HG03571 (cell line): ENCODE data around the gene GCNT2.
"Not testable (repeated sequence)": the region's sequence is repeated elsewhere in the genome, so short reads cannot be mapped to it uniquely, and the experiment has no call there.

ENCODE experiments used
- ATAC-seq: cut with Tn5 transposase; IDR thresholded peaks from one replicate; pipeline ENCODE4 v1.9.1; 2021; ENCODE audit not compliant: unreplicated experiment

The GCNT2 gene

GRCh38 chr6:10599046-10599445, 77.9 kb downstream of the GCNT2 start:
- ATAC-seq = no peak

DNA sequence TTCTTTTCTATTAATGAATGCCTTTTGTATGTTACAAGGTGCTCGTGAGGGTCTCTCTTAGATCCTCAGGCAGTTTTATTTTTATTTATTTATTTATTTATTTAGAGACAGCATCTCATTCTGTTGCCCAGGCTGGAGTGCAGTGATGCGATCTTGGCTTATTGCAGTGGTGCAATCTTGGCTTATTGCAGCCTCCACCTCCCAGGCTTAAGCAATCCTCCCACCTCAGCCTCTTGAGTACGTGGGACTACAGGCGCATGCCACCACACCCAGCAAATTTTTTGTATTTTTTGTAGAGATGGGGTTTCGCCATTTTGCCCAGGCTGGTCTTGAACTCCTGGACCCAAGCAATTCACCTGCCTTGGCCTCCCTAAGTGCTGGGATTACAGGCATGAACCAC, 79.5 kb downstream of the GCNT2 start:
- ATAC-seq = not testable (repeated sequence)

DNA sequence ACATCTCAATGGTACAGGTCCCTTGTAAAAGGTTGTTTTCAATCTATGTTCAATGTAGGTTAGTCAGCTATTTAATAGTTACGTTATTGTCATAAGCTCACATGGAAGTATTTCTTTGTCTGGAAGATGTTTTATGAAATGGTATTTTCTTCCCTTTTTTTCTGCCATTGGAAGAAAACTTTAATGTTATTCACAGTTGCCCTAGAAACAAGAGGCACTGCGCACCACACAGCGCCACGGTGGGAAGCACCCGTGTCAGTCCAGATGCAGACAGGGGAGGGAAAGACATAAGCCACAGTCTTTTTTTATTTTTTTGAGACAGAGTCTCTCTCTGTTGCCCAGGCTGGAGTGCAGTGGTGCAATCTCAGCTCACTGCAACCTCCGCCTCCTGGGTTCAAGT, 82.1 kb downstream of the GCNT2 start:
- ATAC-seq = no peak

DNA sequence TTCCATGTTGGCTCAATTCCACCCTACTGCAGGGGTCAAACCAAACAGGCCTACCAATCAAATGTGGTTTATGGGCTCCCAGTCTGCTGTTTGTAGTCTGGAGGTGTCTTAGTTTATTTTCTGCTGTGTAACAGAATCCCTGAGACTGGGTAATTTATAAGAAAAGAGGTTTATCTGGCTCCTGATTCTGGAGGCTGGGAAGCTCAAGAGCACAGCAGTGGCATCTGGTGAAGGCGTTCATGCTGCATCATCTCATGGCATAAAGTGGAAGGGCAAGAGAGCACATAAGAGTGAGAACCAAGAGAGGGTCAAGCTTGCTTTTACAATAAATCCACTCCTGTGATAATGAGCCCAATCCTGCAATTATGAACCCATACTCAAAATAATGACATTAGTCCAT, 87.9 kb downstream of the GCNT2 start:
- ATAC-seq = no peak

- no peak for ATAC-seq
These were observed 89.1 kb downstream of the GCNT2 start for GRCh38 chr6:10610289-10610688.

DNA sequence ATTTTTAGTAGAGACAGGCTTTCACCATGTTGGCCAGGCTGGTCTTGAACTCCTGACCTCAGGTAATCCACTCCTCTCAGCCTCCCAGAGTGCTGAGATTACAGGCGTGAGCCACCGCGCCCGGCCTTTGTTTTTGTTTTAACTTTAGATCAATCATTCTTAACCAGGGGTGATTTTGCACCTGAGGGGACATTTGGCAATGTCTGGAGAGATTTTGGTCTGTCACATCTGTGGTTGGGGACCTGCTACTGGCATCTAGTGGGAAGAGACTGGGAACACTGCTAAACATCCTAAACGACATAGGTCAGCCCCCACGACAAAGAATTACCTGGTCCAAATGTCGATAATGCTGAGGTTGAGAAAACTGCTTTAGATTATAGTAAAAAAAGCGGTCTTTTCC, 91.0 kb downstream of the GCNT2 start:
- ATAC-seq = no peak

- no peak for ATAC-seq
These were observed 91.9 kb downstream of the GCNT2 start for GRCh38 chr6:10613077-10613476.

GRCh38 chr6:10613723-10614122, 92.6 kb downstream of the GCNT2 start:
- no peak for ATAC-seq

- no peak for ATAC-seq
These were observed 94.5 kb downstream of the GCNT2 start for GRCh38 chr6:10615675-10616074.

GRCh38 chr6:10616266-10616665, 95.1 kb downstream of the GCNT2 start:
- ATAC-seq = not testable (repeated sequence)

DNA sequence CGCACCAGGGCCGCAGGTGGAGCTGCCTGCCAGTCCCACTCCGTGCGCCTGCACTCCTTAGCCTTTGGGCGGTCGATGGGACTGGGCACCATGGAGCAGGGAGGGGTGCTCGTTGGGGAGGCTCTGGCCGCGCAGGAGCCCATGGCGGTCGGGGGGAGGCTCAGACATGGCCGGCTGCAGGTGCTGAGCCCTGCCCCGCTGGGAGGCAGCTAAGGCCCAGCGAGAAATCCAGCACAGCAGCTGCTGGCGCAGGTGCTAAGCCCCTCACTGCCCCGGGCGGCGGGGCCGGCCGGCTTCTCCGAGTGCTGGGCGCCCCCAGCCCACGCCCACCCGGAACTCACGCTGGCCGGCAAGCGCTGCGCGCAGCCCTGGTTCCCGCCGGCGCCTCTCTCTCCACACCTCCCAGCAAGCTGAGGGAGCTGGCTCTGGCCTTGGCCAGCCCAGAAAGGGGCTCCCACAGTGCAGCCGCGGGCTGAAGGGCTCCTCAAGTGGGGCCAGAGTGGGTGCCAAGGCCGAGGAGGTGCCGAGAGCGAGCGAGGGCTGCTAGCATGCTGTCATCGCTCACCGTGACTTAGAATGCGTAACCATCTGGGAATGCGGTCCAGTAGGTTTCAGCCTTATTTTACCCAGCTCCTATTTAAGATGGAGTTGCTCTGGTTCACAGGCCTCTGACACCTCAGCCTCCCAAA, 96.0 kb downstream of the GCNT2 start:
- ATAC-seq = no peak

DNA sequence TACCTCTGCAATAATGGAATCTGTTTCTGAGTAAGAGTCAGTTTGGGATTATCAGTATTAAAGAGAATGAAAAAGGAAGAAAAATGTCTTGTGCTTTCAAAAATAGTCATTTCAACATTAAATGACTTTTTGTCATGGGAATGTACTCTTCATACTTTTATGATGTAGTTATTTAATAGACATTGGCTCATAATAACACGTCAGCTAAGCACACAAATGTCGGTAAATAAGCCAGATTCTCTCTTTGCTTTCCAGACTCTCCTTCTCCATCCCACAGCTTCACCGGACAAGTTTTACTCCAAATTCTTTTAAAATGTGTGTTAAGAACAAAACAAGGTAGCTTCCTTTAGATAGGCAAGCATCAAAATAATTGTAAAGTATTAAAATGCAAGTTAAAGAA, 97.3 kb downstream of the GCNT2 start:
- no peak for ATAC-seq

GRCh38 chr6:10621213-10621612, 100.1 kb downstream of the GCNT2 start:
- no peak for ATAC-seq

DNA sequence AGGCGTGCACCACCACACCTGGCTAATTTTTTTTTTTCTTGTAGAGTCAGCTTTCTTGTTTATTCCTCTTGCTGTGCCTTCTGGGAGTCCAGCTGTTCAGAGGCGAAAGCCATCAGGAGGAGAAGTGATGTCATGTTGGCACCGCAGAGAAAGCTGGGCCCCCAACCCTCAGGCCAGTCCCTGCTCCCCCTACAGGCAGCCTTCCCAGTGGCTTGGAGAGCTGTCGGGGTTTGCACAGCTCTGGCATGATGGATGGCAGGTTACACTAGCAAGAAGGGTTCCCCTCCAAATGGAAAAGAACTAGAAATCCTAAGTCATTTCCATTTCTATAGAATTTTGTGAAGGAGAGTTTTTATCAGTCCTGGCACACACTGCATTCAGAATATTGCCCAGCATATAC, 100.7 kb downstream of the GCNT2 start:
- no peak for ATAC-seq

DNA sequence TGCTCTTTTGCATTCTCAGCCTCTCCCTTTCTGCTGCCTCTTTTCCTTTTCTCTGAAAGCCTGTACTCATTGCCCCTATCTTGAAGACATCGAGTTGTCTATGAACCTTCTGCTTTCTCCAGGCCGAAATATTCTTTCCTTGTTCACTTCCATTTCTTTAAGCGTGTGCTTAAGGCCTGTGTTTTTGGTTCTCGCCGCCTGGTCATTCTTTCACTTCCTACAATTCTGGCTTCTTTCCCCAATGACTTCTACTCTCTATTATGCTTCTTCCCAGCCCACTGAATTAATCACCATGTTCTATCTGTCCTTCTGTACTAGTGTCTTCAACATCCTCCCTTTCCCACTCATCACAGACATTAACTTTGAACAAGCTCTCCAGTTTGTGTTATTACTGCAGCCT, 103.7 kb downstream of the GCNT2 start:
- ATAC-seq = no peak

- ATAC-seq = no peak
These were observed 105.1 kb downstream of the GCNT2 start for GRCh38 chr6:10626154-10626741.

GRCh38 chr6:10627800-10628199, 106.6 kb downstream of the GCNT2 start:
- ATAC-seq = no peak

- no peak for ATAC-seq
These were observed 109.0 kb downstream of the GCNT2 start for GRCh38 chr6:10630178-10630577.

DNA sequence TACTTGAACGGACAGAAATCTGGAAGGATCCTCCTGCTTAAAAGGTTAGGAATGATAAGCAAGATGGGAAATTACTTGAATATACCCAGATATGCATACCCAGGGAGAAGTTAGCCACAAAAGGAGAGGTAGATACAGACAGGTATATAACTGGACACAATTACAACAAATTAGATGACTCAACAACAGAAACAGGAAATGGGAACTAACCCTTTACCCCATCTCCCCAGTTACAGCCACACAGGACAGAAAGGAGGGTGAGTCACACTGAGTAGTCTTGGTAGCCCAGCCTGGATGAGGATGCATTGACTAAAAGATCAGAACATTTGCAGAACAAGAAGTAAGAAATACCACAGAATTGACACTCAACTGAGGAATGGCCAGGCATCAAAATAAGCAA, 112.1 kb downstream of the GCNT2 start:
- peak; percentile 97 for ATAC-seq

GRCh38 chr6:10640412-10640811, 119.3 kb downstream of the GCNT2 start:
- no peak for ATAC-seq

- no peak for ATAC-seq
These were observed 120.4 kb downstream of the GCNT2 start for GRCh38 chr6:10641528-10641927.

GRCh38 chr6:10643201-10643651, 122.1 kb downstream of the GCNT2 start:
- ATAC-seq = peak; percentile 82

GRCh38 chr6:10644225-10644624, 123.1 kb downstream of the GCNT2 start:
- ATAC-seq = no peak
